PC-3 (cell line): Measurements from ENCODE around the gene OR7D4.

Experiments
- EZH2 ChIP-seq: fragments of 300-600 bp; sonication (generic); IDR thresholded peaks from one replicate; pipeline ENCODE4 v1.6.1; 2017; ENCODE audit warnings: antibody characterized with exemption, mild to moderate bottlenecking, low read length; ENCODE audit not compliant: unreplicated experiment
- EZH2phosphoT487 ChIP-seq: fragments of 300-600 bp; sonication (generic); IDR thresholded peaks from 2 replicates; pipeline ENCODE4 v1.6.1; 2018; ENCODE audit warnings: mild to moderate bottlenecking, antibody characterized with exemption, low read length, borderline replicate concordance
- TF ChIP-seq, protein P1 (sequence below): fragments of 300-600 bp; sonication (generic); conservative IDR thresholded peaks from 2 replicates; pipeline ENCODE4 v1.5.1; 2017; ENCODE audit warnings: antibody characterized with exemption, low read depth, mild to moderate bottlenecking, low read length

DNA sequence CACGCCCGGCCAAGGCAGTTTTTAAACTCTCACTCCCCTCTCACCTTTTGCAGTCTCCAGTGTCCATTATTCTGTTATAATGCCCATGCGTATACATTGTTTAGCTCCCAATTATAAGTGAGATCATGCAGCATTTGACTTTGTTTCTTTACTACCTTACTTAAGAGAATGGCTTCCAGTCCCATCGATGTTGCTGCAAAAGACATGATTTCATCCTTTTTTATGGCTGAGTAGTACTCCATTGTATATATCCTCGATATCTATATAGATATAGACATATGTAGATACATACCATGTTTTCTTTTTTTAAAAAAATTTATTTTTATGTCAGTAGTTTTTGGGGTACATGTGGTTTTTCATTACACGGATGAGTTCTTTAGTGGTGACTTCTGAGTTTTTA, 32.2 kb downstream of the OR7D4 start:
- TF ChIP-seq, protein P1, sequence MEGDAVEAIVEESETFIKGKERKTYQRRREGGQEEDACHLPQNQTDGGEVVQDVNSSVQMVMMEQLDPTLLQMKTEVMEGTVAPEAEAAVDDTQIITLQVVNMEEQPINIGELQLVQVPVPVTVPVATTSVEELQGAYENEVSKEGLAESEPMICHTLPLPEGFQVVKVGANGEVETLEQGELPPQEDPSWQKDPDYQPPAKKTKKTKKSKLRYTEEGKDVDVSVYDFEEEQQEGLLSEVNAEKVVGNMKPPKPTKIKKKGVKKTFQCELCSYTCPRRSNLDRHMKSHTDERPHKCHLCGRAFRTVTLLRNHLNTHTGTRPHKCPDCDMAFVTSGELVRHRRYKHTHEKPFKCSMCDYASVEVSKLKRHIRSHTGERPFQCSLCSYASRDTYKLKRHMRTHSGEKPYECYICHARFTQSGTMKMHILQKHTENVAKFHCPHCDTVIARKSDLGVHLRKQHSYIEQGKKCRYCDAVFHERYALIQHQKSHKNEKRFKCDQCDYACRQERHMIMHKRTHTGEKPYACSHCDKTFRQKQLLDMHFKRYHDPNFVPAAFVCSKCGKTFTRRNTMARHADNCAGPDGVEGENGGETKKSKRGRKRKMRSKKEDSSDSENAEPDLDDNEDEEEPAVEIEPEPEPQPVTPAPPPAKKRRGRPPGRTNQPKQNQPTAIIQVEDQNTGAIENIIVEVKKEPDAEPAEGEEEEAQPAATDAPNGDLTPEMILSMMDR = no peak
- TF ChIP-seq EZH2 = no peak
- no peak for TF ChIP-seq EZH2phosphoT487
